HCEC 1CT (cell line): ENCODE measurements around the gene CMIP.

ENCODE experiments used
- DNase-seq: peaks from one replicate; pipeline ENCODE4 v3.0.0-alpha.2; 2017

Gene CMIP

DNA sequence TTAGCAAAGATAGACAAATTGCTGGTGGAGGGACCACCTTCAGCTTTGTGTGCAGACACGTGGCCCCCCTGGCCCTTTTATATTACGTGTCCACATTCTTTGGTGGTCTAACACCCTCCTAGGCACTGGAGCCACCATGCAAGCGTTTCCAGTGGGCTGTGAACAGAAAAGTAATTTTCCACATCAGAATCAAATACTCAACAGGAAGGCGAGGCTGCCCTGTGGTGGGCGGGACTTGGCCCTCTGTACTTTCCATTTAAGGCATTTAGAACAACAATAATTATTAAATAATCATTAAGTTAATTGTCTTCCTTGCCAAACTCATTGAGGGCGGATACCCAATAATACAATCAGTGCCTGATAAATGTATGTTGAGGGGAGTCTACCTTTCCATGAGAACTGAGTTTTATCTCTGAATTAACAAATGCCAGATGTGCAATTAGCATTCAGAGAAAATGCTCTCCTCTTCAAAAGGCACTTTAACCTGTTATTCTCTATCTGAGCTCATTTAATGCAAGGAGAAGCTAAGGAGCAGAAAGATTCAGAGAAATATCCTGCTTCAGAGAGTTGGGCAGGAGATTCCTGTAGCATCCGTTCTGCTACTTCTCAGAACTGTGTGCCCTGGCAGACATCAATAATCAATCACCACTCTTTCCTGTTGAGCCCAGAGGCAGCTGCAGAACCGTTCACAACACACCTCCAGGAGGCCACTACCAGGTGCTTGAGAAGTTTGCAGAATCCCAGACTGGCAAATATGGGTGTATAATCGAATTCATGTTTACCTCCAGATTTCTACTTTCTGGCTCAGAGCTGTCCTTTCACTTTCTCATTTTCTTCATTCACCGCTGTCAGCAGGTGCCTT, 109.4 kb downstream of the CMIP start:
- DNase-seq: no peak

DNA sequence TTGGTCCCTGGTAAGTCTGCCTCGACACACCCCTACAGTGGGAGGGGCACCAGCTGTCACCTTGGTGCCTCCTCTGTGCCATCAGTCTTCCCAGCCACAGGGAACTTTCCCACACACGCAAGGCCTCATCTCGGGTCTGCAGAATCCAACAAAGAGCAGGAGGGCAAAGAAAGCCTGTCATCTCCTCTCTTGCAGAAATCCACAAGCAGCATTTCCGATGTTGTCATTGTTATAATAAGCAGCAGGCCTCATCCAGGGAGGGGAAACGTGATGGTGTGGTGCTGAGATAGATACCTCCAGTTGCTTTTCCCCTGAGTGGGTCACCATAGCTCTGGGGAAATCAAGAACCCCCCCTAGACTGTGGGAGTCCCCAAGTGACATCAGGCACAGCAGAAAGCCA, 110.4 kb downstream of the CMIP start:
- no peak for DNase-seq

DNA sequence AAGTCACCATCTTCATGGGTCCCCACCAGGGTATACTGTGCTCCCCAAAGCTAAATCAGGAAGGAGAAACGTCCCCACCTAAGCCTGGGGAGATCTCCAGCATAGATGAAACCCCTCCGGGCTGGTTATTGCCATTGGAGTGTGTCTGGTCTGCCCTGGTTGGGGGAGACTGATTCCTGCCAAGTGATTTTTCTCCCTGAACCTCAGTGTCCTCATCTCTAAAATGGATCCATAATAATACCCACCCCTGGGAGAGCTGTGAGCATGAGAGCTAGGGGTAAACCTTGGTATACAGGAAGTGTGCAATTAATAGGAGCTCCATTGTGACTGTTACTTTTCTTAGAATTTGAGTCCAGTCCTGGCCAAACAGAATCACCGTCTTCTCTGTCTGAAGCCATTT, 111.1 kb downstream of the CMIP start:
- no peak for DNase-seq

DNA sequence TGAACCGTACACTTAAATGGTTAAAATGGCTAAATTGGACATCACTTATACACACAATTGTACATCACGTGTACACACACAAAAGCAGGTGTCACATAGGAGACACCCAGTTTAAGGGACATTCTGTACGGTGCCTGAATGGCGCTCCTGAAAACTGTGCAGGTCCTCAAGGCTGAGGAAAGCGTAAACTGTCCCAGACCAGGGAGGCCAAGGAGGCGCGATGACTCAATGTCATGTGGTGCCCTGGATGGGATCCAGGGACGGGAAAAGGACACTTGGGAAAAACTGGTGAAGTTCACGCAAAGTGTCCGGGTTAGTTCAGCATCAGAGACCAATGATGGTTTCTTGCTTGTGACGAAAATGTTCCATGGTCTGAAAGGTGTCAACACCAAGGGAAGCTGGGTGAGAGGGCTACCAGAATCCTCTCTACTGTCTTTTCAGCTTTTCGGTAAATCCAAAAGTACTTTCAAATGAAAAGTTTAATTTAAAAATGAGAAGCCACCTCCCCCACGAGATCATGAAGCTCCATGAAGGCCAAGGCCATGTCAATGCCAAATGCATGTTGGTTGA, 112.2 kb downstream of the CMIP start:
- no peak for DNase-seq

DNA sequence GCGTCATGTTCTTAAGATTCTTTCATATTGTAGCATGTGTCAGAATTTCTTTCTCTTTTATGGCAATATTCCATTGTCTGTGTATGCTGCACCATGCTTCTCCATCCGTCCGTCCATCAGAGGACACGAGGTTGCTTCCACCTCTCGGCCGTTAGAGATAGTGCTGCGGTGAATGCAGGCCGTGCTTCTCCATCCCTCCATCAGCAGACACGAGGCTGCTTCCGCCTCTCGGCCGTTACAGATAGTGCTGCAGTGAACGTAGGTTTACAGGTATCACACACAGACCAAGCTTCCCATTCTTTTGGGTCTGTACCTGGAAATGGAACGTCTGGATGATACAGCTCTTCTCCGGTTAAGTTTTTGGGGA, 113.5 kb downstream of the CMIP start:
- DNase-seq: no peak

DNA sequence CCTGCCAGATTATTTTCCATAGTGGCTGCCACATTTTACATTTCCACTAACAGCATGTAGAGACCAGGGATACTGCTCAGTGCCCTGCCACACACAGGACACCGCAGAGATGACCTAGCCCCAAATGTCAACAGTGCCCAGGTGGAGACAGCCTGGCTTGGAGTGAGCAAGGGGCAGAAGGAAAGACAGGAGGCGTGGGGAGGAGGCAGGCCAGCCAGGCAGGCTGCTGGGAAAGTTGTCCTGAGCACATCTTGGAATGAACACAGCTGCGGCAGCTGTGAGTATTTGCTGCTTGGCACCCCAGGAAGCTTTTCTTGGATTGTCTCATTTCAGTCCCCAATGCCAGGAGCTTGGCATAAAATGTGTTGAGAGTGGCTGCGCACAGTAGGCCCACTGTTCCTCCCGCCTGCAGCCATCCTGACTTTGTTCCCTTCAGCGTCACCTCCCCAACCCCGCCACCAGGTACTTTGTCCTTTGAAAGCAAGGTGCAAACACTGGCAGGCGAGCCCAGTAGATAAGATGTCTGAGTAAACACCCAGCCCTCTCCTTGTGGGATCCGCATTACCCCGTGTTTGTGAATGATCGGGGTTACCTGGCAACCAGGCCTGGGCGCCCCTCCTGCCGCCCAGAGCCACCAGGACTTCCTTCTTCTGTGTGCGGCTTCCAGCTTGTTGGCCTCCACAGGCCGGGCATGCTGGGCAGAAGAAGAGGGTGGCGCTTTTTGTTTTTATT, 114.0 kb downstream of the CMIP start:
- no peak for DNase-seq

DNA sequence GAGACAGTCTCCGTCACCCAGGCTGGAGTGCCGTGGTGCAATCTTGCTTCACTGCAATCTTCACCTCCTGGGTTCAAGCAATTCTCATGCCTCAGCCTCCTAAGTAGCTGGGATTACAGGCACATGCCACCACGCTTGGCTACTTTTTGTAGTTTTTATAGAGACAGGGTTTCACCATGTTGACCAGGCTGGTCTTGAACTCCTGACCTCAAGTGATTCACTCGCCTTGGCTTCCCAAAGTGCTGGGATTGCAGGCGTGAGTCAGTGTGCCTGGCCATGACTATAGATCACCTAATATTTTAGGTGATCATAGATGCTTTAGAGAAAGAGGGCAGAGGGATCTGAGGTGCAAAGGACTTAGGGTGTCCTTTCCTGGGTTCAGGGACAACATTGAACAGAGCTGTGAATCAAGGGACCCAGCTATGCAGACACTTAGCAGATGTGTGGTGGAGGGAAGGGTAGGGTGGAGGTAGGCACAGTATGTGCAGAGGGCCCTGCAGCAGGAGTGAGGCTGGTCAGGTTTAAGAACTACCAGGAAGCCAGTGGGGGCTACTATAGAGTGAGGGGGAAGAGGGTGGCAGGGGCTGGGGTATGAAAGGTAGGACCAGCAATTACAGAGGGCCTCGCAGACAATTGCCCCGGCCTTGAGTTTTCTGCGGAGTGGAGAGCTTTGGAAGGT, 116.5 kb downstream of the CMIP start:
- peak; percentile 29 for DNase-seq

DNA sequence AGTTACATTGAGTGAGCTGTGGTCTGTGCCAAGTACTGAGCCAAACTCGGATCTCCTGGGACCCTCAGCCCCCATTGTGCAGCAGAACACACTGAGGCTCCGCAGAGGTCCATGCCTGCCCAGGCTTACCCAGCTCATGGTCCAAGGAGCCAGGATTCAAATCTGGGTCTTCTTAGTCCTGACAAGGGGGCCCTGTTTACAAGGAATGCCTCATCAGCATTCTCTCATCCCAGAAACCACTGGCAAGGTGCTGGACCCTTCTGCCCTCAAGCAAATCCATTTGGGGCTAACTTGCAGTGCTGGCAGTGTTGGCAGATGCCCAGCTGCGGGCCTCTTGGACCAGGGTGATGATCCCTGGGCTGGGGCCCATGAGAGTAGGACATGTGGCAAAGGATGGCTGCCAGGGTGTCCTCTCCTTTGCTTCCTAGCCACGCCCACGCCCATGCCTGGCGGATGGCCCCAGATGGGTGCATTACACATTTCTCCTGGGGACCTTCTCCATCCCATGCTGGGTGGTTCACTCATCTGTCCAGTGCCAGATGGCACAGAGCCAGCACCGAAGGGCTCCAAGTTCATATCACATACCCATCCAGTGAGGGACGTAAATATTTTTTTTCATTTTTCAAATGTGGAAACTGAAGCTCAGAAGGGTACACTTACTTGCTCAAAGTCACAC, 117.7 kb downstream of the CMIP start:
- DNase-seq: no peak

DNA sequence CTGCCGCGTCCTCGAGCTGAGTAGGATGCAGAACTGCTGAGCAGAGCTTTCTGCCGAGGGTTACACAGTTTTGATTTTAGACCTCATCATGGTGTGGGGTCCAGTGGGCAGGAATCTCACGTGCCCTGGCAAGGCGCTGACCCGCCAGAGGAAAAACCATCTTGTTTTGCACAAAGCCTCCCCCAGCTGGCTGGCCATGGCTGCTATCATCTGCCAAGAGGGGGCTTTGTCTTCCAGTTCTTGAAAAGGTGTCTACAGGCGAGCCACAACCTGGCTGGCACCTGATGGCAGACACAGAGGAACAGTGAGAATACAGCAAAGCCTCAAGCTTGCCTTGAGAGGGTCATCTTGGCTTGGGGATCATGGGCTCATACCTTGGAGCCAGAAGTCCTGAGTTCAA, 118.3 kb downstream of the CMIP start:
- DNase-seq: no peak

DNA sequence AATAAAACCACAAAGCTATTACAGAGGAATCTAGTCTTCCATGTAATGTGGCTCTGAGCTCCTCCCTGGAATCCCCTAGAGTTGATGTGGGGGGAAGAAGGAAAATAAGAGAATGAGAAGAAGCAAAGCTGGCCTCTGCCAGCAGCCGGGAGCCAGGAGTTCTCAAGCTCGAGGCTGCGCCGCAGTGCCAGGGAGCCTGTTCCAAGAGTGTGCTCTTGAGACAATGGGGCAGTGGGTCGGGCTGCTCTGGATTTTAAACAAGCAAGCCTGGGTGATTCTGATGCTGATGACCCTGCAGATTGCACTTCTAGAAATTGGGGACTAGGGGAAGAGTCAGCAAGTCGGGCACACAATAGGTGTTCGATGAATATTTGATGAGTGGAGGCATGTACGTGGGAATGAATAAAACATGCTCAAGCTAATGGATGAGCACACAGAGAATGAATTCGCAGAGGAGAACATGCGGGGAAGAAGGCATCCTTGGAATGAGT, 119.9 kb downstream of the CMIP start:
- DNase-seq: no peak

DNA sequence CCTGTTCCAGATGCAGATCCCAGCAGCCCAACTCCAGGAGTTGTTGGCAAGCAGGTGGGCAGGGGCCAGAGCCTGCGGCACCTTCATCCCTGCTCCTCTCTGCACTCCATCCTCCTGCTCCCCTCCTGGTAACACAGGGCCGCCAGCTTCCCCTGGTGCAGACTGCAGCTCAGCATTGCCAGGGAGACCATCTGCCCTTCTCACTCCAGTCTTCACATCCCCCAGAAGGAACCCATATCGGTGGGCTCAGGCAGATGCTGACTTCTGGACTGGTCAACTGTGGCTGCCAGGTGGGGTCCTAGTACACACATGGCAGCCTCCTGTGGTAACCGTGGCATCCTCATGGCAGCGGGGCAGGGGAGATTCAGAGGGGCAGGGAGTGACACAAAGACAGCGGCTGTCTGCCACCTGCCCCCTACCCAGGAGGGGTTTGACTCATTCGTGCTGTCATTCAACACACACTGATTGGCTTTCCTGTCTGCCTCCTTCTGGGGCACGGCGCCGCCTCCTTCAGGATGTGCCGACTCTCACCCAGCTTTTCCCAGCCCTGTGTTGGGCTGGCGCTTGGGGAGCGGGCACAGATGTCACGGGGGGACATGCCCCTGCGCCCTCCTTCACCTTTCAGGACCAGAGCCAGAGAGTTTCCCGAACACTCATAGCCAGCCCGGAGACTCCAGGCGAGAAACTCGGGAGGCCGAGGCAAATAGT, 120.9 kb downstream of the CMIP start:
- DNase-seq: no peak

DNA sequence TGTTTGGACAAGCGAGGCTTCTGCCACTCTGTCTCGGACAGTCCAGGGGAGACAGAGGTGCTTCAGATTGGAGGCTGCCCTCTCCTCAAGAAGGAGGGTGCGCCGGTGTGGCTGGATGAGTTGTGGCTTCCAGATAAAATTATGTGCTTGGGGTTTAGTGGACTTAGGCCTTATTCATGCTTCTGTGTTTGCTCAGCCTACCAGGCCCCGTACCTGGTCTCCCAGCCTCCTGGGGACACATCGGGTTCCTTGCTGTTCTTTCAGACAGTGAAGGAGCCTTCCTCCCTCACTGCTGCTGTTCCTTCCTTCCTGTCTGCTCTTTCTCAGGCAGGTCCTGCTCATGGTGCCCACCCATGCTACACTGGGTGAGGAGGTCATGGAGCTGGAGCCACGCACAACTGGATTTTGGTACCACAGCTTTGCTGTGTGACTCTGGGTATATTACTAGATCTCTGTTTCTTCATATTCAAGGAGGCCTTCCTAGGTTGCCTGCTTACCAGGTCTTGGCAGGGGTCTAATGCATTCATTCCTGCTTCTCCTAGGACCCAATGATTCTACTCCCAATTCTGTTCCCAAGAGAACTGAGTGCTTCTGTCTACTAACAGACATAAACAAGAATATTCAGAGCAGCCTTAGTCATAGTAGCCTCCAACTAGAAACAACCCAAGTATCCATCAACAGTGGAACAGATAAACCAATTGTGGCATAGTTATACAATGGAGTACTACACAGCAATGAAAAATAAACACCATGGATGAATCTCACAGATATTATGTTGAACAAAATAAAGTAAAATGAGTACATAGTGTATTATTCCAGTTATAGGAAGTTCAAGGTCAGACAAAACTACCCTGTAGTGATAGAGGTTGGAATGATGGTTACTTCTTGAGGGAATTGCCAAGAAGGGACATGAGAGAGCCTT, 121.7 kb downstream of the CMIP start:
- no peak for DNase-seq

DNA sequence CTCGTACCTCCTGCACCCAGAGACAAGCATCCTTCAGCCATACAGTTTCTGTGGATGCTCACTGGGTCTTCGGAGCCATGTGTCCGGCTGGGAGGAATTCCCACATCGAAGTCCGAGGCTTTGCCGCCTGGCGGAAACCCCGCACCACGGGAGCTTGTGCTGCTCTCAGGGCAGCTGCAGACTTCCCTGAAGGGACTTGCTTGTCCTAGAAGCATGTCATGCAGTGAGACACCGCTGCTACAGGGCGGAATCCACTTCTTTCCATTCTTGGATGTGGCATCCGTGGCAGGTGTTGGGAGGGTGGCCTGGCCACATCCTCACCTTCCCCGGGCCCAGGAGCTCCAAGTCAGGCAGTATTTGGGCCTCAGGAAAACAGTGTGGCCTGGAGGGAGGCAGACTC, 122.5 kb downstream of the CMIP start:
- DNase-seq: no peak

DNA sequence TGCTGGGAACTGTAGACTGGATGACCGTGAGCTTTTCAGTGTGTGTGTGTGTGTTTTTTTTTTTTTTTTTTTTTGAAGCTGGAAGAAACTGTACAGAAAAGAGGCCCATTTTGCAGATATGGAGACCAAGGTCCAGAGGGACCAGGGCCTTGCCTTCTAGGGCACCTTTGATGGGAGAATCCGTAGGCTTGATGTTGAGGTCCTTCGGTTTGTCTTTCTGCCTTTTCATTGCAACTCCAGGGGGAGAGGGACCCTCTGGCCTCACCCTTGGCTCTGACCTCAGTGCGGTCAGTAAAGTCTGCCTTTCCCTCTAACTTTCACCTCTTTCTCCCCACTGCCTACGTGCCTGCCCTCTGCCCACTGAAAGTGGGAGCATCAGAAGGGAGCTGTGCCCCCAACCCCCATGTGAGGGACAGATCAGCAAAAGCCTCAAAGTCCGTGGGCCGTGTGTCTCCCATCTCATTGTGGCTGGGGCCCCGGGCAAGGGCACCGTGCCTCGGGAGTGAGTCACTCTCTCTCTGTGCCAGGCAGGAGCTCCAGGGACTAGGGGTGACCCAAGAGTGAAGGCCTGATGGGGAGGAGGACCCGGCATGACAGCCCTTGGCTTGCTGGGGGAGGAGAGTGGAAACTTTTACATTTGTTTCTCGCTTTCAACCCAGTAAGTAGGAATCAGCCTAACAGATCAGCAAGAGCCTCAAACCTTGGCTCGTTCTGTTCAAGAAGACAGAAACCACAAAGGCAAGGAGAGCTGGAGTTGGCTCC, 123.6 kb downstream of the CMIP start:
- DNase-seq: peak; percentile 11

DNA sequence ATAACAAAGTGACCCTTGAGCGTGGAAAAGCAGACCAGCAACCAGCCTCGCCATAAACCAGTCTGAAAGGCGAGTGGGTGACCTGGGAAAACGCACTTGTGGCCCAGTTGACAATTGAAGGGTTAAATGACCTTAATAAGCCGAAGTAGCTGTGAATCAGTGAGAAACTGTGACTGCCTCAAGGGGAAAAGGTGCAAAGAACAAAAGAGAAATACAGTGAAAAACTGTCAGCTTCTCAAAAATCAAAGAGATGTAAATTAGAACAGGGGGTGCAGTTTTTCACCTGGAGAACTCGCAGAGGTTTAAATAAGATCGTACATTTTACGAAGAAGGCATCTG, 124.1 kb downstream of the CMIP start:
- no peak for DNase-seq

DNA sequence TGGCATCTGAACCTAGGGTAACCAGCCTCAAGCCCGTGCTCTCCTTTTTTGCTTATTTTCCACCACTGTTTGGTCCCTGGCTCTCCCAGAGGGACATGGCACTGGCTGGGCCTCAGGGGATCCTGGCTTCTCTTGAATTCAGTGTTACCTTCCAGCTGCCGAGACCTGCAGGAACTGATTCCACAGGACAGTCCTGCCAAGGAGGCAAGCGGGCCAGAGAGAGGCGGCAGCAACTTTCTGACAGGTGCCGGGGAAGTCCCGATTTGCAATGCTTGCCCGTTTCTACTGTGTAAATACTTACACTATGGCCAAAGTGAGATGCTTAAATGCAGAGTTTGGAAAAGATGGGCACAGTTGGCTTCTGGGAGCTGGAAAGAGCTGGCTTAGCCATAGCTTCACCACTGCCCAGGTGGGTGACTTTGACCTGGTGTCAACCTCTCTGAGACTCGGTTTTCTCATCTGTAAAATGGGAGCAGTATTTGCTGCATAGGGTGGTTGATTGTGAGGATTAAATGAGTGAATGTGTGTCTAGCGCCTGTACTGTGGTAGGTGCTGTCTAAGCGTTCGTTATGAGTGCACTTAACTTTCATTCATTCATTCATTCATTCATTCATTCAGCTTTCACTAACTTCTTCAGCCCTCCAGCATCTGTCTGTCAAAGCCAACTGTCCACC, 124.9 kb downstream of the CMIP start:
- no peak for DNase-seq

DNA sequence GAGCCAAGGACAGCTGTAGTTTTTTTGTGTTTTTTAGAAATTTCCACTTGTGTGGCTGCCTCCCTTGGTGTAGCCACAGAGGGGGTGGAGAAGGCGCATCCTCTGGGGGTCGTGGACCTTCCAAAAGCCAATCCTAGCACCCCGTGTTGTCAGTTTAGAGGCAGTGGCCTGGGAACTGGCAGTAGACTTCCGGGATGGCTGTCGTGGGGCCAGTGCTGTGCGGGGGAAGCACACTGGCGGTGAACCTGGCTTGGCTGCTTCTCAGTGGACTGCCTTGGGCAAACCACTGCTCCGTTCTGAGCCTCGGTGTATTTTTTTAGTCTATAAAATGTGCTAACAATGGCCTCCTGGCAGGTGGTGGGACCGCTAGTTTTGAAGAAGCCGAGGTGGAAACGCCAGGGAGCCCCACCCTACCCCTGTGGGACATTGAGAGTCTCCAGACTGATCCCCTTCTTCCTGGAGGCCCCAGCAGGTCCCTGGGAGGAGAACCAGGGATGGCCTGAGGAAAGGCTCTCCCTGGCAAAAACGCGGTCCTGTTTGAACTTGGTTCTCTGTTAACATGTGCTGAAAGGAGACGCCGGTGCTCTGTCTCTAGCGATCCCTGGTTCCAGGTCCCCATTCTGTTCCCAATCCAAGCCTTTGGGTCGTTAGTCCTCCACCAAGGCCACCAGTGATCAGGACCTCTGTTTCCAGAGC, 125.7 kb downstream of the CMIP start:
- no peak for DNase-seq

DNA sequence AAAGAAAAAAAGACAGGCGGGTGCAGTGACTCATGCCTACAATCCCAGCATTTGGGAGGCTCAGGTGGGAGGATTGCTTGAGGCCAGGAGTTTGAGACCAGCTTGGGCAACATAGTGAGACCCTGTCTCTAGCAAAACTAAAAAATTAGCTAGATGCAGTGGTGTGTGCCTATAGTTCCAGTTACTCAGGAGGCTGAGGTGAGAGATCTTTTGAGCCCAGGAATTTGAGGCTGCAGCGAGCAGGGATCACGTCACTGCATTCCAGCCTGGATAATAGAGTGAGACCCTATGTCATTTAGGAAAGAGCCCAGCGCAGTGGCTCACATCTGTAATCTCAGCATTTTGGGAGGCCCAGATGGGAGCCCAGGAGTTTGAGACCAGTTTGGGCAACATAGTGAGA, 126.6 kb downstream of the CMIP start:
- DNase-seq: no peak
